Measurements from ENCODE around the gene DIS3L2.

DNA sequence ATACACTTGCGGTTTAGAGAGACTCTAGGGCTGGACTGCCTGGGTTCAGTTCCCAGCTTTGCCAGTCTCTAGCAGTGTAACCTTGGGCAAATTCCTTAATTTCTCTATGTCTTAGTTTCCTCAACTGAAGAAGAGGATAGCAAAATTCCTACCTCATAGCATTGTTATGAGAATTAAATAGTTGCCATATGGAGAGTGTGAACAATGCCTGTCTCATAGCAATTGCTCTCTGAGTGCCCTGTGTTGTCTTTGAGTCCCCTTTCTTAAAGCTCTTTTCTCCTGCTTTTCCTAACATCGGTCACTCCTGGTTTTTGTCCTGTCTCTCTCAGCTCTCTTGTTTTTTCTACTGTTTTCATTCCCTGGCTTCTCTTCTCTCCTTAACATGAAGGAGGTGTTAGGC, 300.3 kb downstream of the DIS3L2 start:
- no peak for TF ChIP-seq POLR2AphosphoS5 (IDR thresholded peaks at IDR 0.05; ENCODE audit: borderline replicate concordance, low read depth, low read length)
- TF ChIP-seq FOXP2 (optimal IDR thresholded peaks at IDR 0.05; ENCODE audit: control extremely low read depth, extremely low read length, insufficient read depth) = no peak
- no peak for TF ChIP-seq EZH2 (IDR thresholded peaks at IDR 0.05)
